ENCODE data around the gene IARS1.

Gene IARS1

GRCh38 chr9:92289708-92290390, 3.6 kb downstream of the IARS1 start:
- TF ChIP-seq, protein P1, sequence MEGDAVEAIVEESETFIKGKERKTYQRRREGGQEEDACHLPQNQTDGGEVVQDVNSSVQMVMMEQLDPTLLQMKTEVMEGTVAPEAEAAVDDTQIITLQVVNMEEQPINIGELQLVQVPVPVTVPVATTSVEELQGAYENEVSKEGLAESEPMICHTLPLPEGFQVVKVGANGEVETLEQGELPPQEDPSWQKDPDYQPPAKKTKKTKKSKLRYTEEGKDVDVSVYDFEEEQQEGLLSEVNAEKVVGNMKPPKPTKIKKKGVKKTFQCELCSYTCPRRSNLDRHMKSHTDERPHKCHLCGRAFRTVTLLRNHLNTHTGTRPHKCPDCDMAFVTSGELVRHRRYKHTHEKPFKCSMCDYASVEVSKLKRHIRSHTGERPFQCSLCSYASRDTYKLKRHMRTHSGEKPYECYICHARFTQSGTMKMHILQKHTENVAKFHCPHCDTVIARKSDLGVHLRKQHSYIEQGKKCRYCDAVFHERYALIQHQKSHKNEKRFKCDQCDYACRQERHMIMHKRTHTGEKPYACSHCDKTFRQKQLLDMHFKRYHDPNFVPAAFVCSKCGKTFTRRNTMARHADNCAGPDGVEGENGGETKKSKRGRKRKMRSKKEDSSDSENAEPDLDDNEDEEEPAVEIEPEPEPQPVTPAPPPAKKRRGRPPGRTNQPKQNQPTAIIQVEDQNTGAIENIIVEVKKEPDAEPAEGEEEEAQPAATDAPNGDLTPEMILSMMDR (IDR thresholded peaks at IDR 0.05; ENCODE audit: borderline replicate concordance, insufficient read depth, low read depth, low read length): no peak
- no peak overlapping the region for H3K4me3 ChIP-seq (ENCODE audit: low read depth, low read length)

DNA sequence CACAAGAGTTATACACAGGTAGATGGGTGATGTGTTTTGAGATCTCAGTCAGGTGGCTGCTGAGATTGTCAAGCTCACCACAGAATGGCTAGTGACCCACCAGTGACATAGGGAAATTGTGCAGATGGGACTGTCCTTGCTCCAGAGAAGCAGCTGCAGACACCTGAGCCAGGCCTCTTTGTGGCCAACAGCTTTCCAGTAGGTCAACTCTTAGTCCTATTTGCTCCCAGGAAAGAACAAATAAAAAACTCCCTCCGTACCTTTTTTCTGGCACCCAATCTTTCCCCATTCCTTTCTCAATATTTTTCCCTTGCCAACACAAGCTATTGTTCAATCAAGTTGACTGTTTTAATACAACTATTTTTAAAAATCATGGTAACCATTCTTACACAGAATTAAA, 14.2 kb downstream of the IARS1 start:
- H3K4me3 ChIP-seq (ENCODE audit: low read depth, low read length): no peak overlapping the region
- TF ChIP-seq, protein P1 (IDR thresholded peaks at IDR 0.05; ENCODE audit: borderline replicate concordance, insufficient read depth, low read depth, low read length): no peak

DNA sequence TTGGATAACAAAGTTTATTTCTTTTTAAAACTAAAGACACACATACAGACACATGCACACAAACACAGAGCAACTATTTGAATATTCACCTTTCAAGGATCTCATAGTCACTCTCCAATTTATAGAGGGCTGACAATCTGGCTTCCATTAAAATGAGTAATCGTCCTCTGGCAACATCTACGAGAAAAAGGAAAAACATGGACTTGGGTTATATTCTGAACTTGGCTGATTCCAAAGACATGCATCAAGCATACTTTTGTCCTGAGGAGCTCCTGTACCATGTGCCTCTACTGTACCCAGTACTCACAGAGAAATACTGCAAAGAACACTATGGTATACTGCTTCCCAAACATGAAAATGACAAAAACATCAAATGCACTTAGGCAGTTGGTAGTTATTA, 15.4 kb downstream of the IARS1 start:
- TF ChIP-seq, protein P1 (IDR thresholded peaks at IDR 0.05; ENCODE audit: borderline replicate concordance, insufficient read depth, low read depth, low read length): no peak
- no peak overlapping the region for H3K4me3 ChIP-seq (ENCODE audit: low read depth, low read length)

- TF ChIP-seq, protein P1 (IDR thresholded peaks at IDR 0.05; ENCODE audit: borderline replicate concordance, insufficient read depth, low read depth, low read length): no peak
- no peak overlapping the region for H3K4me3 ChIP-seq (ENCODE audit: low read depth, low read length)
Observed at GRCh38 chr9:92276331-92277032, 17.0 kb downstream of the IARS1 start.

DNA sequence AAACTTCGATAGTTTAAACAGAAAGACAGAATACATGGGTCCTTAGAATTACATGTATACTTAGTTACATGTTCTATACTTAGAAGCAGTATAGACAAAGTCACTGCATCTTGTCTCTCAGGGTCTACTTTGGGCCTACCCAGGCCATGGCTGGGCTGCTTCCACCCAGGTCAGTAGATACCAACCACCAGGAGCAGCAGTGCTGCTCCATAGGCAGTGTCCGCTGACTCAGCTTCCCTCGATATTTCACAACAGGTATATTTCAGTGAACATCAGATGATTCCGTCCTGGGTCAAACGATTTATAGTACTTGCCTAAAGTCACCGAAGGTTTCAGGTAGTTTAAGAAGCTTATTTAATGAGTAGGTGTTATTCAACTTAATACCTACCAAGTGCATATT, 18.0 kb downstream of the IARS1 start:
- TF ChIP-seq, protein P1 (IDR thresholded peaks at IDR 0.05; ENCODE audit: borderline replicate concordance, insufficient read depth, low read depth, low read length): no peak
- no peak overlapping the region for H3K4me3 ChIP-seq (ENCODE audit: low read depth, low read length)

DNA sequence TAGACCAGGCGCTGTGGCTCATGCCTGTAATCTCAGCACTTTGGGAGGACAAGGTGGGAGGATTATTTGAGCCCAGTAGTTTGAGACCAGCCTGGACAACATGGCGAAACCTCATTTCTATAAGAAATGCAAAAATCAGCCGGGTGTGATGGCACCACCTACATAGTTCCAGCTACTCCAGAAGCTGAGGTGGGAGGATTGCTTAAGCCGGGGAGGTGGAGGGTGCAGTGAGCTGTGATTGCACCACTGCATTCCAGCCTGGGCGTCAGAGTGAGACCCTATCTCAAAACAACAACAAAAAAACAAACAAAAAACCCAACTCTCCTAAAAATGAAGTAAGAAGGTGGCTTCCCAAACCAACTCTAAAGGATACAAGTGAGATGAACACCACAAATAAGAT, 23.0 kb downstream of the IARS1 start:
- H3K4me3 ChIP-seq (ENCODE audit: low read depth, low read length): no peak overlapping the region
- TF ChIP-seq, protein P1 (IDR thresholded peaks at IDR 0.05; ENCODE audit: borderline replicate concordance, insufficient read depth, low read depth, low read length): no peak

DNA sequence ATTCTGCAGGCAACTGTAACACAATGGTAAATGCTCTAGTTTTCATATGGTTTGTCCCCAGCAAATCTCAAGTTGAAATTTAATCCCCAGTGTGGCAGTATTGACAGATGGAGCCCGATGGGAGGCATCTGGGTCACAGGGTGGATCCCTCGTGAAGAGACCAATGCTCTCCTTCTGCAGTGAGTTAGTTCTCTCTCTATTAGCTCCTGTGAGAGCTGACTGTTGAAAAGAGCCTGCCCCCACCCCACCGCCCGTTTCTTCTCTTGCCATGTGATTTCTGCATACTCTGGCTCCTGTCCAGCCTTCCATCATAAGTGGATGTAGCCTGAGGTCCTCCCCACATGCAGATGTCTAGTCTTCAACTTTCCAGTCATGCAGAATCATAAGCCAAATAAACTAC, 27.0 kb downstream of the IARS1 start:
- no peak overlapping the region for H3K4me3 ChIP-seq (ENCODE audit: low read depth, low read length)
- TF ChIP-seq, protein P1 (IDR thresholded peaks at IDR 0.05; ENCODE audit: borderline replicate concordance, insufficient read depth, low read depth, low read length): no peak
